K562 (cell line): Measurements from ENCODE around the gene TRMT112. TPM values are rescaled to one million over a fixed set of nuclear protein-coding genes. Genes with fewer than 3 reads are reported as not detected.
A peak's percentile ranks its signal among the peaks of the same experiment; 100 is the strongest.

Experiments
- BRD9 ChIP-seq: fragments of 450-650 bp; IDR thresholded peaks from 2 replicates; pipeline ENCODE4 v1.6.1; 2018; ENCODE audit warnings: low read depth; ENCODE audit not compliant: partially characterized antibody
- CBFA2T2 ChIP-seq: fragments of 450-650 bp; conservative IDR thresholded peaks from 2 replicates; pipeline ENCODE4 v1.6.1; 2017; ENCODE audit warnings: mild to moderate bottlenecking
- CC2D1A ChIP-seq: fragments of 450-650 bp; IDR thresholded peaks from 2 replicates; pipeline ENCODE4 v1.6.1; 2017; ENCODE audit warnings: mild to moderate bottlenecking
- ELF2 ChIP-seq: fragments of 250-450 bp; sonication (Bioruptor Pico); IDR thresholded peaks from 2 replicates; pipeline ENCODE4 v1.5.0; 2021; ENCODE audit warnings: mild to moderate bottlenecking
- EWSR1 ChIP-seq: fragments of 450-650 bp; IDR thresholded peaks from 2 replicates; pipeline ENCODE4 v1.6.1; 2018; ENCODE audit warnings: borderline replicate concordance, mild to moderate bottlenecking, low read depth, moderate library complexity; ENCODE audit not compliant: partially characterized antibody
- FOXA1 ChIP-seq: fragments of 450-650 bp; IDR thresholded peaks from 2 replicates; pipeline ENCODE4 v1.6.1; 2016; ENCODE audit warnings: mild to moderate bottlenecking, borderline replicate concordance
- ILF3 ChIP-seq: fragments of 450-650 bp; IDR thresholded peaks from 2 replicates; pipeline ENCODE4 v1.6.1; 2018; ENCODE audit warnings: antibody characterized with exemption, mild to moderate bottlenecking, moderate library complexity, borderline replicate concordance
- JUND ChIP-seq, 2 experiments: IDR thresholded peaks; 2 replicates in 1 of 2; 3 replicates in 1 of 2; pipeline ENCODE4 v1.6.1; 2011; ENCODE audit warnings: borderline replicate concordance in 2 of 2, low read depth in 2 of 2, low read length in 2 of 2, improper control_type of control experiment in 1 of 2, missing biosample characterization in 1 of 2, missing genetic modification characterization in 1 of 2, missing genetic modification reagents in 1 of 2
- RNF2 ChIP-seq: sonication (generic); IDR thresholded peaks from 2 replicates; pipeline ENCODE4 v1.6.1; 2016
- YBX1 ChIP-seq: fragments of 450-650 bp; IDR thresholded peaks from 2 replicates; pipeline ENCODE4 v1.7.1; 2016; ENCODE audit warnings: mild to moderate bottlenecking
- ZNF140 ChIP-seq: fragments of 250-450 bp; sonication (Bioruptor Pico); IDR thresholded peaks from 2 replicates; pipeline ENCODE4 v1.8.0; 2021; ENCODE audit warnings: moderate library complexity, mild to moderate bottlenecking, inconsistent platforms
- ZNF232 ChIP-seq: sonication (generic); formaldehyde crosslinking; IDR thresholded peaks from 2 replicates; pipeline ENCODE4 v1.8.0; 2022; ENCODE audit warnings: mild to moderate bottlenecking, missing genetic modification reagents
- polyA plus RNA-seq, 8 experiments: library from polyadenylated mRNA; depleted of rRNA in 4 of 8; stranded (reverse) in 5 of 8; unstranded in 3 of 8; fragments of >200 nt; fragmentation: Nextera tagmentation in 2 of 8; fragmentation: Illumina TruSeq in 1 of 8; extraction: Ambion mirVana in 2 of 8; extraction: Trizol in 1 of 8; gene quantifications; 2 replicates each; pipeline versions ENCODE4 v1.2.1 to v1.2.3, GENCODE V29; 2011 to 2014; ENCODE audit warnings: inconsistent platforms in 1 of 8, missing spikeins in 1 of 8
- total RNA-seq, 7 experiments: library from RNA; depleted of rRNA in 6 of 7; stranded (reverse); fragments of >200 nt in 6 of 7; fragmentation: Illumina TruSeq in 2 of 7; extraction: Trizol in 2 of 7; gene quantifications; 2 replicates each; pipeline versions ENCODE4 v1.2.1 to v1.2.3, GENCODE V29; 2011 to 2021; ENCODE audit warnings: low replicate concordance in 1 of 7
- TF ChIP-seq, protein P1 (sequence below): fragments of 450-650 bp; IDR thresholded peaks from 2 replicates; pipeline ENCODE4 v1.6.1; 2016; ENCODE audit warnings: mild to moderate bottlenecking, moderate library complexity
- TF ChIP-seq, protein P2 (sequence below): sonication (generic); formaldehyde crosslinking; IDR thresholded peaks from 2 replicates; pipeline ENCODE4 v1.9.0; 2022; ENCODE audit warnings: mild to moderate bottlenecking, missing genetic modification reagents

Gene TRMT112
- total and polyA plus RNA-seq, 9 of the 15 experiments (the other 6 are each of a cell fraction or from before 2014, with no cell fraction given): 162 to 444 (median 300) TPM

DNA sequence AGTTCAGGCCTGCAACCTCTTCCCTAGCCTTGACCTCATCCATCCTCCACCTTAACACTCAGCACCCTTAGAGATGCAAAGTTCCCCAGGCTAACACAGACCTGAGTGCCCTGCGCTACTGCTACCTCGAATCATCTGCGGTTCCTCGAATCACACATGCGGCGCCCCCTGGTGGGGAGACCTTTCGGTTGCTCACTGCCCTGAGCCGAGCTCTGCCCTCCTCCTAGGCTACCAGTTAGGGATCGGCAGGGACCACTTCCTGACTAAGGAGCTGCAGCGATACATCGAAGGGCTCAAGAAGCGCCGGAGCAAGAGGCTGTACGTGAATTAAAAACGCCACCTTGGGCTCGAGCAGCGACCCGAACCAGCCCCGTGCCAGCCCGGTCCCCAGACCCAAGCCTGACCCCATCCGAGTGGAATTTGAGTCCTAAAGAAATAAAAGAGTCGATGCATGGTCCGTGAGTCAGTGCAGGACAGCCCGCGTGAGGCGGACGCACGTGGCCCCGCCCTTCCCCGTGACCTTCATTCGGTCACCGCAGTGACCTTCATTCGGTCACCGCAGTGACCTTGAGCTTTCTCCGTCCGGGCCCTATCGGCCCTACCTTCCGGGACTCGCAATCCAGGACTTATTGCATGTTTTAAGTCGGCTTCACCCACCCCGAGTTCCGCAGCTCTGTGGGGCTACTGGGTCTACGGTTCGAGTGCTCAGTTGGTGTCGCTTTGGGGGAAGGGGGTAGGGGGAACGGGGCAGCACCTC, 12.9 kb downstream of the TRMT112 start (continued):
- TF ChIP-seq, protein P1, sequence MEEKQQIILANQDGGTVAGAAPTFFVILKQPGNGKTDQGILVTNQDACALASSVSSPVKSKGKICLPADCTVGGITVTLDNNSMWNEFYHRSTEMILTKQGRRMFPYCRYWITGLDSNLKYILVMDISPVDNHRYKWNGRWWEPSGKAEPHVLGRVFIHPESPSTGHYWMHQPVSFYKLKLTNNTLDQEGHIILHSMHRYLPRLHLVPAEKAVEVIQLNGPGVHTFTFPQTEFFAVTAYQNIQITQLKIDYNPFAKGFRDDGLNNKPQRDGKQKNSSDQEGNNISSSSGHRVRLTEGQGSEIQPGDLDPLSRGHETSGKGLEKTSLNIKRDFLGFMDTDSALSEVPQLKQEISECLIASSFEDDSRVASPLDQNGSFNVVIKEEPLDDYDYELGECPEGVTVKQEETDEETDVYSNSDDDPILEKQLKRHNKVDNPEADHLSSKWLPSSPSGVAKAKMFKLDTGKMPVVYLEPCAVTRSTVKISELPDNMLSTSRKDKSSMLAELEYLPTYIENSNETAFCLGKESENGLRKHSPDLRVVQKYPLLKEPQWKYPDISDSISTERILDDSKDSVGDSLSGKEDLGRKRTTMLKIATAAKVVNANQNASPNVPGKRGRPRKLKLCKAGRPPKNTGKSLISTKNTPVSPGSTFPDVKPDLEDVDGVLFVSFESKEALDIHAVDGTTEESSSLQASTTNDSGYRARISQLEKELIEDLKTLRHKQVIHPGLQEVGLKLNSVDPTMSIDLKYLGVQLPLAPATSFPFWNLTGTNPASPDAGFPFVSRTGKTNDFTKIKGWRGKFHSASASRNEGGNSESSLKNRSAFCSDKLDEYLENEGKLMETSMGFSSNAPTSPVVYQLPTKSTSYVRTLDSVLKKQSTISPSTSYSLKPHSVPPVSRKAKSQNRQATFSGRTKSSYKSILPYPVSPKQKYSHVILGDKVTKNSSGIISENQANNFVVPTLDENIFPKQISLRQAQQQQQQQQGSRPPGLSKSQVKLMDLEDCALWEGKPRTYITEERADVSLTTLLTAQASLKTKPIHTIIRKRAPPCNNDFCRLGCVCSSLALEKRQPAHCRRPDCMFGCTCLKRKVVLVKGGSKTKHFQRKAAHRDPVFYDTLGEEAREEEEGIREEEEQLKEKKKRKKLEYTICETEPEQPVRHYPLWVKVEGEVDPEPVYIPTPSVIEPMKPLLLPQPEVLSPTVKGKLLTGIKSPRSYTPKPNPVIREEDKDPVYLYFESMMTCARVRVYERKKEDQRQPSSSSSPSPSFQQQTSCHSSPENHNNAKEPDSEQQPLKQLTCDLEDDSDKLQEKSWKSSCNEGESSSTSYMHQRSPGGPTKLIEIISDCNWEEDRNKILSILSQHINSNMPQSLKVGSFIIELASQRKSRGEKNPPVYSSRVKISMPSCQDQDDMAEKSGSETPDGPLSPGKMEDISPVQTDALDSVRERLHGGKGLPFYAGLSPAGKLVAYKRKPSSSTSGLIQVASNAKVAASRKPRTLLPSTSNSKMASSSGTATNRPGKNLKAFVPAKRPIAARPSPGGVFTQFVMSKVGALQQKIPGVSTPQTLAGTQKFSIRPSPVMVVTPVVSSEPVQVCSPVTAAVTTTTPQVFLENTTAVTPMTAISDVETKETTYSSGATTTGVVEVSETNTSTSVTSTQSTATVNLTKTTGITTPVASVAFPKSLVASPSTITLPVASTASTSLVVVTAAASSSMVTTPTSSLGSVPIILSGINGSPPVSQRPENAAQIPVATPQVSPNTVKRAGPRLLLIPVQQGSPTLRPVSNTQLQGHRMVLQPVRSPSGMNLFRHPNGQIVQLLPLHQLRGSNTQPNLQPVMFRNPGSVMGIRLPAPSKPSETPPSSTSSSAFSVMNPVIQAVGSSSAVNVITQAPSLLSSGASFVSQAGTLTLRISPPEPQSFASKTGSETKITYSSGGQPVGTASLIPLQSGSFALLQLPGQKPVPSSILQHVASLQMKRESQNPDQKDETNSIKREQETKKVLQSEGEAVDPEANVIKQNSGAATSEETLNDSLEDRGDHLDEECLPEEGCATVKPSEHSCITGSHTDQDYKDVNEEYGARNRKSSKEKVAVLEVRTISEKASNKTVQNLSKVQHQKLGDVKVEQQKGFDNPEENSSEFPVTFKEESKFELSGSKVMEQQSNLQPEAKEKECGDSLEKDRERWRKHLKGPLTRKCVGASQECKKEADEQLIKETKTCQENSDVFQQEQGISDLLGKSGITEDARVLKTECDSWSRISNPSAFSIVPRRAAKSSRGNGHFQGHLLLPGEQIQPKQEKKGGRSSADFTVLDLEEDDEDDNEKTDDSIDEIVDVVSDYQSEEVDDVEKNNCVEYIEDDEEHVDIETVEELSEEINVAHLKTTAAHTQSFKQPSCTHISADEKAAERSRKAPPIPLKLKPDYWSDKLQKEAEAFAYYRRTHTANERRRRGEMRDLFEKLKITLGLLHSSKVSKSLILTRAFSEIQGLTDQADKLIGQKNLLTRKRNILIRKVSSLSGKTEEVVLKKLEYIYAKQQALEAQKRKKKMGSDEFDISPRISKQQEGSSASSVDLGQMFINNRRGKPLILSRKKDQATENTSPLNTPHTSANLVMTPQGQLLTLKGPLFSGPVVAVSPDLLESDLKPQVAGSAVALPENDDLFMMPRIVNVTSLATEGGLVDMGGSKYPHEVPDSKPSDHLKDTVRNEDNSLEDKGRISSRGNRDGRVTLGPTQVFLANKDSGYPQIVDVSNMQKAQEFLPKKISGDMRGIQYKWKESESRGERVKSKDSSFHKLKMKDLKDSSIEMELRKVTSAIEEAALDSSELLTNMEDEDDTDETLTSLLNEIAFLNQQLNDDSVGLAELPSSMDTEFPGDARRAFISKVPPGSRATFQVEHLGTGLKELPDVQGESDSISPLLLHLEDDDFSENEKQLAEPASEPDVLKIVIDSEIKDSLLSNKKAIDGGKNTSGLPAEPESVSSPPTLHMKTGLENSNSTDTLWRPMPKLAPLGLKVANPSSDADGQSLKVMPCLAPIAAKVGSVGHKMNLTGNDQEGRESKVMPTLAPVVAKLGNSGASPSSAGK: peak; percentile 66
- TF ChIP-seq YBX1: no peak
- TF ChIP-seq ZNF232: no peak
- 0 out of 2 replicates have a peak, but pooled peaks have one; percentile 59 for TF ChIP-seq ELF2
- TF ChIP-seq ILF3: no peak
- TF ChIP-seq CBFA2T2: no peak
- TF ChIP-seq BRD9: peak; percentile 59
- TF ChIP-seq, protein P2, sequence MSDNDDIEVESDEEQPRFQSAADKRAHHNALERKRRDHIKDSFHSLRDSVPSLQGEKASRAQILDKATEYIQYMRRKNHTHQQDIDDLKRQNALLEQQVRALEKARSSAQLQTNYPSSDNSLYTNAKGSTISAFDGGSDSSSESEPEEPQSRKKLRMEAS: peak; percentile 96
- no peak; the same call in 1 of the 2 replicates for TF ChIP-seq CC2D1A
- TF ChIP-seq FOXA1: no peak
- 0 out of 2 replicates have a peak, but pooled peaks have one; percentile 34 for TF ChIP-seq JUND (IDR thresholded peaks at IDR 0.05; ENCODE audit: borderline replicate concordance, low read depth, low read length)
- peak; percentile 61; the same call in 2 of the 3 replicates for TF ChIP-seq JUND (tag; IDR thresholded peaks at IDR 0.05; ENCODE audit: borderline replicate concordance, low read depth, low read length)
- TF ChIP-seq ZNF140 (CRISPR knock-in tag): no peak
- no peak for TF ChIP-seq EWSR1
- TF ChIP-seq RNF2: peak; percentile 39; the same call in 1 of the 2 replicates
